Measurements from ENCODE around the gene SHROOM3.
"Not testable (repeated sequence)": the region's sequence is repeated elsewhere in the genome, so short reads cannot be mapped to it uniquely, and the experiment has no call there.

SHROOM3 gene

GRCh38 chr4:76434901-76435527, at the start of gene SHROOM3:
Gene SHROOM3 (plus strand): TSS chr4:76435229. CDS start chr4:76436053, 824 bp downstream.
- DNase-seq (ENCODE audit: low read depth), result no peak

GRCh38 chr4:76385974-76386373, 49.1 kb upstream of the SHROOM3 start:
- DNase-seq (ENCODE audit: low read depth), result no peak

- no peak for DNase-seq (ENCODE audit: low read depth)
Measured at GRCh38 chr4:76386566-76387305, 48.3 kb upstream of the SHROOM3 start.

GRCh38 chr4:76388160-76388908, 46.7 kb upstream of the SHROOM3 start:
- DNase-seq (ENCODE audit: low read depth), result no peak

GRCh38 chr4:76401654-76402053, 33.4 kb upstream of the SHROOM3 start:
- DNase-seq (ENCODE audit: low read depth), result no peak

- DNase-seq (ENCODE audit: low read depth), result no peak
Measured at GRCh38 chr4:76406081-76406480, 28.9 kb upstream of the SHROOM3 start.

GRCh38 chr4:76407440-76408119, 27.4 kb upstream of the SHROOM3 start:
- DNase-seq (ENCODE audit: low read depth), result no peak

- DNase-seq (ENCODE audit: low read depth), result no peak
Measured at GRCh38 chr4:76410636-76411035, 24.4 kb upstream of the SHROOM3 start.

- no peak for DNase-seq (ENCODE audit: low read depth)
Measured at GRCh38 chr4:76420188-76420761, 14.8 kb upstream of the SHROOM3 start.

GRCh38 chr4:76420762-76421581, 14.1 kb upstream of the SHROOM3 start, which contains the start of gene CCDC158:
Gene CCDC158 (minus strand): TSS chr4:76421141. CDS start chr4:76403207, 17,934 bp downstream.
- no peak for DNase-seq (ENCODE audit: low read depth)

GRCh38 chr4:76423159-76423558, 11.9 kb upstream of the SHROOM3 start:
- DNase-seq (ENCODE audit: low read depth), result not testable (repeated sequence)

- DNase-seq (ENCODE audit: low read depth), result no peak
Measured at GRCh38 chr4:76426272-76426671, 8.8 kb upstream of the SHROOM3 start.

- DNase-seq (ENCODE audit: low read depth), result no peak
Measured at GRCh38 chr4:76429636-76430035, 5.4 kb upstream of the SHROOM3 start.

- no peak for DNase-seq (ENCODE audit: low read depth)
Measured at GRCh38 chr4:76430519-76431388, 4.3 kb upstream of the SHROOM3 start.

GRCh38 chr4:76435528-76436319, 695 bp downstream of the SHROOM3 start:
- DNase-seq (ENCODE audit: low read depth), result no peak

- no peak for DNase-seq (ENCODE audit: low read depth)
Measured at GRCh38 chr4:76439491-76439890, 4.5 kb downstream of the SHROOM3 start.

GRCh38 chr4:76441881-76442280, 6.9 kb downstream of the SHROOM3 start:
- DNase-seq (ENCODE audit: low read depth), result no peak

GRCh38 chr4:76442807-76443206, 7.8 kb downstream of the SHROOM3 start:
- no peak for DNase-seq (ENCODE audit: low read depth)

- DNase-seq (ENCODE audit: low read depth), result no peak
Measured at GRCh38 chr4:76443376-76443775, 8.3 kb downstream of the SHROOM3 start.

Data from activated T-cell treated with anti-CD3 and anti-CD28 coated beads for 24 hours (primary cell).